Progenitor cell of endocrine pancreas (in vitro differentiated cells): ENCODE data around the gene BACE2. TPM values are rescaled to one million over a fixed set of nuclear protein-coding genes. Genes with fewer than 3 reads are reported as not detected.
A peak's percentile ranks its signal among the peaks of the same experiment; 100 is the strongest.

Source experiments
- DNase-seq: peaks from one replicate; pipeline ENCODE4 v3.0.0; 2021; ENCODE audit warnings: low spot score; ENCODE audit not compliant: unreplicated experiment
- H3K27ac Mint-ChIP-seq: 2 replicates; pipeline ENCODE4 v1.8.0; 2021; ENCODE audit warnings: mild to moderate bottlenecking, moderate library complexity, mixed read lengths
- H3K27me3 Mint-ChIP-seq: 2 replicates; pipeline ENCODE4 v1.8.0; 2021; ENCODE audit warnings: mixed read lengths
- H3K36me3 Mint-ChIP-seq: 2 replicates; pipeline ENCODE4 v1.8.0; 2022; ENCODE audit warnings: mixed read lengths; ENCODE audit not compliant: insufficient read depth
- H3K4me1 Mint-ChIP-seq: 2 replicates; pipeline ENCODE4 v1.8.0; 2021; ENCODE audit warnings: low read depth, mixed read lengths
- H3K4me3 Mint-ChIP-seq: 2 replicates; pipeline ENCODE4 v1.8.0; 2021; ENCODE audit warnings: low read depth, mild to moderate bottlenecking, moderate library complexity, mixed read lengths
- H3K9me3 Mint-ChIP-seq: 2 replicates; pipeline ENCODE4 v1.8.0; 2021; ENCODE audit warnings: low read depth, mixed read lengths
- long read RNA-seq: library from polyadenylated mRNA; unstranded; transcript quantifications from one replicate; pipeline ENCODE4 v2.0.0, GENCODE V29; 2020
- total RNA-seq: library from RNA; stranded (reverse); gene quantifications from 2 replicates; pipeline ENCODE4 v1.2.1, GENCODE V29; 2021
- TF ChIP-seq, protein P1 (sequence below): fragments of 200-600 bp; sonication (generic); IDR thresholded peaks from one replicate; pipeline ENCODE4 v1.5.0; 2021; ENCODE audit warnings: antibody characterized with exemption, mild to moderate bottlenecking; ENCODE audit not compliant: unreplicated experiment

Gene BACE2
- 13.4 and 15.6 TPM in 2 replicates for total RNA-seq
- long read RNA-seq, partial matches to known transcripts = 1 of 4 reads
- long read RNA-seq, other reads (novel, unspliced or antisense) = 3 of 4 reads

DNA sequence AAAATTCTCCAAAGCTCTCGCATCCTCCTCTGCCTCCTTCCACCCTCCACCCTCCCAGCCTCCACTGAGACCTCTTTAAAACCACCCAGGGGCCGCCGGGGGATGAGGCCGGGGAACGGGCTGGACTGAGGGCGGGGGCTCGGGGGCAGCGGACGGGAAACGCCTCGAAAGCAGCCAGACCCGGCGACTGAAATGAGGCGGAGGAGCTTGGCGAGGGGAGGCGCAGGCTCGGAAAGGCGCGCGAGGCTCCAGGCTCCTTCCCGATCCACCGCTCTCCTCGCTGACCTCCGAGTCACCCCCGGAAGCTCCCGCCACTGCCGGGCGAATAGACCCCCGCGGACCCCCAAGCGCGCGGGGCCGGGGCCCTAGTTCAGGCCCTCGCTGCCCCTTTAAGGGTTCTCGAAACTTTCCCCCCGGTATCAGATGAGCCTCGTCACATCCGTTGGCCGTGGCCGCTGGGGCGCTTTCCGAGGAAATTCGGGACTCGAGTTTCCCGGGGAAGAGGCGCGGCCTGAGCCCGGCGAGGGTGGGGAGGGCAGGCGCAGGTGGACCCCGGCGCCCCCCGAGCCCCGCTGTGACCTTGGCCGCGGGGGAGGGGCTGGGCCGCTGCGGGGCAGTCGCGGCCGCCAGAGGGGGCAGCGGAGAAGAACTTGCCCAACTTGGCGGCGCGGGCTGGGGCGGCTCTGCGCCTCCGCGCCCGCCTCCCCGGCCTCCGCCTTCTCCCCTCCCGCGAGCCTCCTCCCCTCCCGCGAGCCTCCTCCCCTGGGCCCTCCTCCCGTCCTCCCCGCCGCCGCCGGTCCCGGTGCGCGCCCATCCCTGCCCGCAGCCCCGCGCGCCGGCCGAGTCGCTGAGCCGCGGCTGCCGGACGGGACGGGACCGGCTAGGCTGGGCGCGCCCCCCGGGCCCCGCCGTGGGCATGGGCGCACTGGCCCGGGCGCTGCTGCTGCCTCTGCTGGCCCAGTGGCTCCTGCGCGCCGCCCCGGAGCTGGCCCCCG is at the start of gene BACE2:
BACE2 (plus strand) TSS at position 813 of the 995 bp plus-strand sequence; CDS start at position 917, 104 bp downstream.
- Mint-ChIP-seq H3K36me3 (no peaks in the 10 kb centered on the region), H3K9me3 (no peaks in the 10 kb centered on the region), H3K4me1 (peaks cover 23% of the 10 kb centered on the region), H3K27me3 (peaks cover 47% of the 10 kb centered on the region), H3K4me3 (peak within 1 kb of the TSS; percentile 79), H3K27ac (no peak within 1 kb of the TSS)
- DNase-seq = peak; percentile 68
- TF ChIP-seq, protein P1, sequence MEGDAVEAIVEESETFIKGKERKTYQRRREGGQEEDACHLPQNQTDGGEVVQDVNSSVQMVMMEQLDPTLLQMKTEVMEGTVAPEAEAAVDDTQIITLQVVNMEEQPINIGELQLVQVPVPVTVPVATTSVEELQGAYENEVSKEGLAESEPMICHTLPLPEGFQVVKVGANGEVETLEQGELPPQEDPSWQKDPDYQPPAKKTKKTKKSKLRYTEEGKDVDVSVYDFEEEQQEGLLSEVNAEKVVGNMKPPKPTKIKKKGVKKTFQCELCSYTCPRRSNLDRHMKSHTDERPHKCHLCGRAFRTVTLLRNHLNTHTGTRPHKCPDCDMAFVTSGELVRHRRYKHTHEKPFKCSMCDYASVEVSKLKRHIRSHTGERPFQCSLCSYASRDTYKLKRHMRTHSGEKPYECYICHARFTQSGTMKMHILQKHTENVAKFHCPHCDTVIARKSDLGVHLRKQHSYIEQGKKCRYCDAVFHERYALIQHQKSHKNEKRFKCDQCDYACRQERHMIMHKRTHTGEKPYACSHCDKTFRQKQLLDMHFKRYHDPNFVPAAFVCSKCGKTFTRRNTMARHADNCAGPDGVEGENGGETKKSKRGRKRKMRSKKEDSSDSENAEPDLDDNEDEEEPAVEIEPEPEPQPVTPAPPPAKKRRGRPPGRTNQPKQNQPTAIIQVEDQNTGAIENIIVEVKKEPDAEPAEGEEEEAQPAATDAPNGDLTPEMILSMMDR = peak; percentile 74

- peaks cover 23% of the 10 kb centered on the region for H3K27me3 Mint-ChIP-seq
- H3K4me3 Mint-ChIP-seq = no peak overlapping the region
- H3K4me1 Mint-ChIP-seq = no peaks in the 10 kb centered on the region
- TF ChIP-seq, protein P1 = no peak
- no peaks in the 10 kb centered on the region for H3K36me3 Mint-ChIP-seq
- no peak for DNase-seq
- H3K9me3 Mint-ChIP-seq = no peaks in the 10 kb centered on the region
- no peak overlapping the region for H3K27ac Mint-ChIP-seq
Measured at GRCh38 chr21:41119901-41120300, 48.1 kb upstream of the BACE2 start.

DNA sequence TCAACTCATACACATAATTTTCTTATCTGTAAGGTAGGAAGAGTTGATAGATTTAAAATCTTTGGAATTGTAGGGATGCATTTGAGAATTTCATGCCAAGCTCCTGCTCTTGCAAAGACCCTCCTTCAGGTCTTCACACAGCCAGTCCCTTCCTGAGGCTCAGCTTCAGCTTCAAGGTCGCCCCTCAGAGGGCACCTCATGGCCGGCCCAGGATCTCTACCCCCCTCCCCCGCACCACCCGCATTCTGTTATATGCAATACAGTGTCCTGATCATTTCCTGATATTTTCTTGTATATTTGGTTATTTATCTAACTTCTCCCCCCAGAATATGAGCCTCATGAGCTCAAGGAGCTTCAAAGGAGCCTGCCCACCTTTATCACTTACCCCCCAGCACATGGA is 47.0 kb upstream of the BACE2 start:
- Mint-ChIP-seq H3K27ac (no peak overlapping the region), H3K27me3 (peaks cover 23% of the 10 kb centered on the region), H3K36me3 (no peaks in the 10 kb centered on the region), H3K9me3 (no peaks in the 10 kb centered on the region), H3K4me3 (no peak overlapping the region), H3K4me1 (no peaks in the 10 kb centered on the region)
- TF ChIP-seq, protein P1 = no peak
- DNase-seq = no peak

DNA sequence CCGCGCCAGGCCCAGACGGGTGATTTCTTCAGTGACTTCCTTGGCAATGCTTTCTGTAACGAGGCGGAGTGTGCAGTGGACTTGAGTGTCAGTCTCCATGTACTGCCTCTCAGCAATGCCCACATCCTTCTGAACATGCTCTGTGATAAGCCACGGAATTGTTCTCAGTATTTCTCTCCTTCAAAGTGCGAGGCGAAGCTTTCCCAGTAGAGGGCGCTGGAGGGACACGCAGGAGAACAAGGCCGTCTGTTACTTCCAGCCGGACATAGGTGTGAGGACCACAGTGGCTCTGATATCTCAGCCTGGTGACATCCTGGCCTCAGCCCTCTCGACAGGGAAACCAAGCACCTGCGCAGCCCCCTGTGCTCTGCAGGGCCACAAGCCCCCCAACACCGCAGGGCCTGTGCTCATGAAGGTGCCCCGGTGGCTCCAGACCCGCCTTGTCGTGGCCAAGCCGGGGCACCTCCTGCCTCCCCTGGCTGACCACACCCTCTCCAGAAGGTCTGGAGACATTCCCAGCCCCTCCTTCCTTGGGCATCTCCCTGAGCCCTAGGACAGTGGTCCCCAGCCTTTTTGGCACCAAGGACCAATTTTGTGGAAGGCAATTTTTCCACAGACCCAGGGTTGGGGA is 46.1 kb upstream of the BACE2 start:
- no peak overlapping the region for H3K4me3 Mint-ChIP-seq
- peak overlapping the region; percentile 74 for H3K27ac Mint-ChIP-seq
- no peaks in the 10 kb centered on the region for H3K4me1 Mint-ChIP-seq
- peak; percentile 71 for DNase-seq
- no peaks in the 10 kb centered on the region for H3K9me3 Mint-ChIP-seq
- peaks cover 23% of the 10 kb centered on the region for H3K27me3 Mint-ChIP-seq
- TF ChIP-seq, protein P1 = peak; percentile 82
- no peaks in the 10 kb centered on the region for H3K36me3 Mint-ChIP-seq

DNA sequence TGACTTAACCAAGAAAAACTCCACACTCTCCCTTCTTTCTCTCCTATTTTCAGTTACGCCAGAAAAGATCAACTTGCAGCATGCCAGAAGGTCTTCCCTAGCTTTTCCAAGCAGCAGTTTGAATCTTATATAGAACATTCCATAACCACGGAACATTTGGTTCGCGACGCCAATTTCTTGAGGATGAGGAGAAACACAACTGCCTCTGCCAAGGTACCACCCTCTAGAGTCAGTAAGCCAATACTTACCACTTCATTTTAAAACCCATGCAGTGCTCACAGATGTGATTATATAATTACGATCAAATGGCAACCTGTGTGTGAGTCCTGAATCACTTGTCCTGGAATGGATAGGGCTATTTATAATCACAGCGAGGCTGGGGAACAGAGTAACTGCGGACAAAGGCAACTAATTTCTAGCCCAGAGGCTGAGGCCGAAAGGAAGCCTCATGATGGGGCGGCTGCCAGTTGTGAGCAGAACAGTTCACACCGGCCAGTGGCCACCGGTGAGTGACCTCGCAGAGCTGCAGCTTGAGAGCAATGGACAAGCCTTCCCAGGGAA is 43.2 kb upstream of the BACE2 start:
- Mint-ChIP-seq H3K9me3 (no peaks in the 10 kb centered on the region), H3K27ac (no peak overlapping the region), H3K4me3 (no peak overlapping the region), H3K27me3 (peaks cover 16% of the 10 kb centered on the region), H3K36me3 (no peaks in the 10 kb centered on the region), H3K4me1 (no peaks in the 10 kb centered on the region)
- DNase-seq = no peak
- TF ChIP-seq, protein P1 = no peak
